ENCODE results near the gene TARP.

Gene TARP

DNA sequence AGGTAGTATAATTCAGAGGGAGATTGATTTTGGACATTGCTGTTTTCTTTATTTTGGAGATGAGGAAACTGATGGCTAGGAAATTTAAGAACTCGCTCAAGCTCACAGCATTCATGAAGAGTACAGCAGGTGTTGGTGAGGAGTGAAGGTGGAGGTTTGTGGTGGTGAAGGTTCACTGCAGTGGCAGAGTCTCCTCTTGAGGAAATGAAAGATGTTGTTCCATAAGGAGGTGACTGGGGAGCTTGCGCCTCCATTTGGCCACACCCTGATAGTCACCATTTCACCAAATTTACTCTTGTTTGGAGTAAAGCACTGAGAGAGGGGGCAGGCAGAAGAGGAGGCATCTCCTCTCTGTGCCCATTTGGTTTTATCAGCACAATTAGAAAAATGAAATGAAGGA, 46.4 kb upstream of the TARP start:
- no peaks in the 10 kb centered on the region for H3K27me3 Mint-ChIP-seq (ENCODE audit: low read depth)
- no peaks in the 10 kb centered on the region for H3K36me3 Mint-ChIP-seq (ENCODE audit: low read depth)
- no peak overlapping the region for H3K4me3 Mint-ChIP-seq
- TF ChIP-seq, protein P1, sequence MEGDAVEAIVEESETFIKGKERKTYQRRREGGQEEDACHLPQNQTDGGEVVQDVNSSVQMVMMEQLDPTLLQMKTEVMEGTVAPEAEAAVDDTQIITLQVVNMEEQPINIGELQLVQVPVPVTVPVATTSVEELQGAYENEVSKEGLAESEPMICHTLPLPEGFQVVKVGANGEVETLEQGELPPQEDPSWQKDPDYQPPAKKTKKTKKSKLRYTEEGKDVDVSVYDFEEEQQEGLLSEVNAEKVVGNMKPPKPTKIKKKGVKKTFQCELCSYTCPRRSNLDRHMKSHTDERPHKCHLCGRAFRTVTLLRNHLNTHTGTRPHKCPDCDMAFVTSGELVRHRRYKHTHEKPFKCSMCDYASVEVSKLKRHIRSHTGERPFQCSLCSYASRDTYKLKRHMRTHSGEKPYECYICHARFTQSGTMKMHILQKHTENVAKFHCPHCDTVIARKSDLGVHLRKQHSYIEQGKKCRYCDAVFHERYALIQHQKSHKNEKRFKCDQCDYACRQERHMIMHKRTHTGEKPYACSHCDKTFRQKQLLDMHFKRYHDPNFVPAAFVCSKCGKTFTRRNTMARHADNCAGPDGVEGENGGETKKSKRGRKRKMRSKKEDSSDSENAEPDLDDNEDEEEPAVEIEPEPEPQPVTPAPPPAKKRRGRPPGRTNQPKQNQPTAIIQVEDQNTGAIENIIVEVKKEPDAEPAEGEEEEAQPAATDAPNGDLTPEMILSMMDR (IDR thresholded peaks at IDR 0.05; ENCODE audit: unreplicated experiment in 3 of 3) = no peak
- no peak overlapping the region for H3K27ac Mint-ChIP-seq
- H3K4me1 Mint-ChIP-seq = peaks cover 5% of the 10 kb centered on the region
- H3K9me3 Mint-ChIP-seq = no peaks in the 10 kb centered on the region

DNA sequence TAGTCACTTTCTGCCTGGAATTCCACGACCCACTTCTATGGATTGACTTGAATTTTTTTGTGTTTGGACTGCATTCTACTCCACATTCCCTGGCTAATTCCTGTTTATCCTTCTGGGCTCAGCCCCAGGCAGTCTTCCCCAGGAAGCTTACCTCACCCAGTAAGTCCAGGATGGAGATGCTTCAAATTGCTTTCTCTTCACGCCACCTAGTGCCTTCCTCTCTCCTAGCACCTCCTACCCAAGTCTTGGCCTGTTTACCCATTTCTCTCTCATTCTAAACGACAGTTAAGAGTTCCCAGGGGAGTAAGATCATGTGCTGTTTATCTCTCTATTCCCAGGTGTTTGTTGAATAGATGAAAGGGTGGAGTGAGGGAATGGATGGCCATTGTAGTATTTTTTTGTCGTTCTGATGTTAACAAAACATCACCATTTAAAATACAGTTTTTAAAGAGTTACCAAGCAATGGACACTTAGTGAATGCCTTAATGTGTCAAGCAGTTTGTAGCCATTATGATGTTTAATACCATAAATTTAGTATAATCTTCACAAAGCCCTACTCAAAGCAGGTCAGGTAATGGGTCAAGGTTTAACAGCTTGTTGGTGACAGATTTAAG, 45.5 kb upstream of the TARP start:
- Mint-ChIP-seq H3K4me1 (peaks cover 5% of the 10 kb centered on the region), H3K9me3 (no peaks in the 10 kb centered on the region), H3K4me3 (no peak overlapping the region), H3K27me3 (ENCODE audit: low read depth) (peaks cover 5% of the 10 kb centered on the region), H3K27ac (no peak overlapping the region), H3K36me3 (ENCODE audit: low read depth) (no peaks in the 10 kb centered on the region)
- TF ChIP-seq, protein P1 (IDR thresholded peaks at IDR 0.05; ENCODE audit: unreplicated experiment in 3 of 3) = peak; percentile 48 to 69 (median 56)

DNA sequence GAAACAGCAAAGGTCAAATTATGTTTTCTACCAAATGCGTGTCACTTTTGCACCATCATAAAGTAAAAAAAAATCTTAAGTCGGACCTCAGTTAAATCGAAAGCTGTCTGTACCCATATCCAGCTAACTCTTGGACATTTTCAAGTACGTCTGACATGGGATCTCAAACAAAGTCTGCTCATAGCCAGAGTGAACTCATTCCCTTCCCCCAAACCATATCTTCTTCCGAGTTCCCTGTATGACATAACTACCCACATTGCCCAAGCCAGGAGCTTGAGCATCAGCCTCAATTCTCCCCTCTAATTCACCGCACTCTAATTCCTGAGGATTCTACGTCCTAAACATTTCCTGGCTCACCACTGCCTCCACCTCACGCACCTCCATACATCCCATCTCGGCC, 44.8 kb upstream of the TARP start:
- no peaks in the 10 kb centered on the region for H3K36me3 Mint-ChIP-seq (ENCODE audit: low read depth)
- H3K4me3 Mint-ChIP-seq = no peak overlapping the region
- no peak overlapping the region for H3K27ac Mint-ChIP-seq
- H3K4me1 Mint-ChIP-seq = peaks cover 5% of the 10 kb centered on the region
- H3K9me3 Mint-ChIP-seq = no peaks in the 10 kb centered on the region
- peaks cover 5% of the 10 kb centered on the region for H3K27me3 Mint-ChIP-seq (ENCODE audit: low read depth)
- TF ChIP-seq, protein P1 (IDR thresholded peaks at IDR 0.05; ENCODE audit: unreplicated experiment in 3 of 3) = no peak

DNA sequence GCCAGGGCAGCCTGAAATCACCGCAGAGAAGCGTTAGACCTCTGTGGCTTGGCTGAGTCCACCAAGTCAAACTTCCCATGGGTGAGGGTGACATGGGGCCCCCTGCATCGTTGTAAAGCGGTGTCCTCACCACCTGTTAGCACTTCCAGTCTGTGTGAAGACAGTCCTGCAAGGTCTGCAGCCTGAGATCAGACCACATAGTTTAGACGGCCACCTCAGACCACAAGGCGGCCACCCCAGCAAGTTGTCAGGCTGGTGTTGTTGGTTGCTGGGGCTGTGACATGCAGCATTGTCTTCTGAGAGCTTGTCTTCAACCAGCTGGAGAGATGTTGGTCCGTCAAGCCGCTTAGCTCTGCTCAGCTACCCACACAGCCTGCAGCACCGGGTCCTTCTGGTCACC, 44.1 kb upstream of the TARP start:
- H3K4me1 Mint-ChIP-seq = peaks cover 5% of the 10 kb centered on the region
- no peak overlapping the region for H3K27ac Mint-ChIP-seq
- TF ChIP-seq, protein P1 (IDR thresholded peaks at IDR 0.05; ENCODE audit: unreplicated experiment in 3 of 3) = no peak
- no peak overlapping the region for H3K4me3 Mint-ChIP-seq
- peaks cover 5% of the 10 kb centered on the region for H3K27me3 Mint-ChIP-seq (ENCODE audit: low read depth)
- no peaks in the 10 kb centered on the region for H3K36me3 Mint-ChIP-seq (ENCODE audit: low read depth)
- H3K9me3 Mint-ChIP-seq = no peaks in the 10 kb centered on the region

DNA sequence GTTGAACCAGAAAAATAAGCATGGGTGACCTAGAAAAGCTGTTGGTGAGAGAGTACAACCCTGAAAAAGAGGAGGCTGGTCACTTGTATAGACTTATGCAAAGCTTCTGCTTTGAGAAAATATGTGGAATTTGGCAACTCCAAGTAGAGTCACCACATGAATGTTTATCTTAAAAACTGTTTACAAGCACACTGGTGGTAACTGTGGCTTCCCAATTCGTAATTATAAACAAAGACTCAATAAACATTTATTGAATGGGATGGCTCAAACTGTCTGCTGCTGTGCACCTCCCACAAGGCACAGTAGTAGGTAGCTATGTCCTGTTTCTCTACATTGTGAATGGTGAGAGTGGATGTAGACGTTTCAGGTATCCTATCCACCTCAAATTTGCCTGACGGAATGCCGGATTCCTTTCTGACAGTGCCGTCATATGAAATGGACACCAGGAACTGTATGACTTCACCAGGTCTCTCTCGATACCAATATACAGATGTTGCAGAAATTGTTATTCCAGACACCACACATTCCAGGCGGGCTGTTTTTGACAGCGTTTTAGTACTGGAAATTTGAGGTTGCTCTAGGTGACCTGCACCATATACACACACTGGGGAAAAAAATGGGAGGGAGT, 43.4 kb upstream of the TARP start:
- H3K4me1 Mint-ChIP-seq = peaks cover 5% of the 10 kb centered on the region
- no peaks in the 10 kb centered on the region for H3K9me3 Mint-ChIP-seq
- no peaks in the 10 kb centered on the region for H3K36me3 Mint-ChIP-seq (ENCODE audit: low read depth)
- TF ChIP-seq, protein P1 (IDR thresholded peaks at IDR 0.05; ENCODE audit: unreplicated experiment in 3 of 3) = no peak
- no peak overlapping the region for H3K27ac Mint-ChIP-seq
- peaks cover 5% of the 10 kb centered on the region for H3K27me3 Mint-ChIP-seq (ENCODE audit: low read depth)
- no peak overlapping the region for H3K4me3 Mint-ChIP-seq

DNA sequence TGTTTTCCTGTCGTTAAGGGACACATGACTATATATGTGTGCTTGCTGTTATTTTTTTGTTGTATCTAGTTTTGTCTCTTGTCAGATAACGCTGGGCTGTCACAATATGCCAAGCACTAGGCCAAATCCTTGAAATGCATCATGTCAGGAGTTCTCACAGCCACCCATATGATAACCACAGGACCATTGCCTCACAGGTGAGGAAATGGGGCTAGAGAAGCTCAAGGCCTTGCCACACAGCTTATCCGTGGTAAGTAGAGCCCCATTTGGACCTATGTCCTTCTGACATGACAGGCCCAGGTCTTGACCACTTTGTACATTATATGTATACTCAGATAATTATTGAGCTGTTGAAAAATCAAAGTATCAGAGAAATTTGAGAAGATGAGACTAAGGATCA, 42.0 kb upstream of the TARP start:
- Mint-ChIP-seq H3K27me3 (ENCODE audit: low read depth) (peaks cover 5% of the 10 kb centered on the region), H3K9me3 (no peaks in the 10 kb centered on the region), H3K4me1 (peaks cover 5% of the 10 kb centered on the region), H3K4me3 (no peak overlapping the region), H3K27ac (no peak overlapping the region), H3K36me3 (ENCODE audit: low read depth) (no peaks in the 10 kb centered on the region)
- TF ChIP-seq, protein P1 (IDR thresholded peaks at IDR 0.05; ENCODE audit: unreplicated experiment in 3 of 3) = no peak

All from nephron (organoid).